GM10248 (cell line): ENCODE measurements around the gene CHST9.

ENCODE experiments used
- CTCF ChIA-PET: fragments of 300-600 bp; sonication (Branson Sonifier 250); formaldehyde crosslinking; extraction: SDS; loops from one replicate; lab custom pipeline; 2021; ENCODE audit warnings: antibody characterized with exemption; lab: Yijun Ruan, JAX
- POLR2A ChIA-PET: fragments of 350-650 bp; sonication (Branson Sonifier 250); formaldehyde crosslinking; extraction: SDS; loops from one replicate; lab custom pipeline; 2020; ENCODE audit warnings: antibody characterized with exemption; lab: Yijun Ruan, JAX
- DNase-seq: peaks from one replicate; pipeline ENCODE4 v3.0.0; 2012; ENCODE audit errors: extremely low spot score
- TF ChIP-seq, protein P1 (sequence below): IDR thresholded peaks from 2 replicates; pipeline ENCODE4 v1.5.1; 2012; ENCODE audit warnings: mild to moderate bottlenecking, low read depth; ENCODE audit errors: extremely low read depth, missing control alignments, control extremely low read depth

The CHST9 gene

DNA sequence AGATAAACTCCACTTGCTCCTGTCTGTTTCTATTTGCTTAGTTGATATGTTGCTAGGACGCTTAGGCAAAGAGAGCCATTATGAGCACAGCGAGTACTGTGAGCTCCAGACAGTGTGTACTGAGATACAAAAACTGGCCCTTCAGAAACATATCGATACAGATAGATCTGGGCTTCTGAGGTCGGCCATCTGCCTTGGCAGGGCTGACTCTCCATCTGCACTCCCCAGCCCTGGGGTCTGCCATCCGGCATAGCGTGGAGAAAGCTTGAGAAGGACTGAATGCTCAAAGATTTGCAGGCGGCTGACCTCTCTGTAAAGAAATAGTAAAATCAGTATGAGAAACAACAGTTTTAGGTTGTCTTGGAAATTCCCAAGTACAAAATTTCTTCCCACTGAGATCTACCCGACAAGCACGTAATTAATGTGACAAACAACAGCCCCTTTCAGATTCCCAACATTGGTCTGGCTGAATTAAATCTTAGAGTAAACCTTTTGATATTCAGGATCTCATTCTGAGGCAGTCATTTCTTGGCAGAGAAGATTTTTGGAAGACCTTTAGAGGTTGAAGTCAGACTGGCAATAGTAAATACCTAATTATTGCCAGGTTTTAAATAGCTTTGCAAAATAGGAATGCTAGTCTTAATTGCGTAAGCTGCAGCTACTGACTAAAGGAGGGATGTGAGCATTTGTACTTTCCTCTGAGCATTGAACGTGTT lies 127.4 kb downstream of the CHST9 start:
- ChIA-PET POLR2A (interaction anchor here (0.6 kb wide), 1 partner anchor 20 kb away, joined by 3 read pairs; no protein-coding TSS in a partner anchor), CTCF (interaction anchor here (1.5 kb wide), 1 partner anchor 10 kb away, joined by 5 read pairs; no protein-coding TSS in a partner anchor)
- TF ChIP-seq, protein P1, sequence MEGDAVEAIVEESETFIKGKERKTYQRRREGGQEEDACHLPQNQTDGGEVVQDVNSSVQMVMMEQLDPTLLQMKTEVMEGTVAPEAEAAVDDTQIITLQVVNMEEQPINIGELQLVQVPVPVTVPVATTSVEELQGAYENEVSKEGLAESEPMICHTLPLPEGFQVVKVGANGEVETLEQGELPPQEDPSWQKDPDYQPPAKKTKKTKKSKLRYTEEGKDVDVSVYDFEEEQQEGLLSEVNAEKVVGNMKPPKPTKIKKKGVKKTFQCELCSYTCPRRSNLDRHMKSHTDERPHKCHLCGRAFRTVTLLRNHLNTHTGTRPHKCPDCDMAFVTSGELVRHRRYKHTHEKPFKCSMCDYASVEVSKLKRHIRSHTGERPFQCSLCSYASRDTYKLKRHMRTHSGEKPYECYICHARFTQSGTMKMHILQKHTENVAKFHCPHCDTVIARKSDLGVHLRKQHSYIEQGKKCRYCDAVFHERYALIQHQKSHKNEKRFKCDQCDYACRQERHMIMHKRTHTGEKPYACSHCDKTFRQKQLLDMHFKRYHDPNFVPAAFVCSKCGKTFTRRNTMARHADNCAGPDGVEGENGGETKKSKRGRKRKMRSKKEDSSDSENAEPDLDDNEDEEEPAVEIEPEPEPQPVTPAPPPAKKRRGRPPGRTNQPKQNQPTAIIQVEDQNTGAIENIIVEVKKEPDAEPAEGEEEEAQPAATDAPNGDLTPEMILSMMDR = no peak
- no peak for DNase-seq

DNA sequence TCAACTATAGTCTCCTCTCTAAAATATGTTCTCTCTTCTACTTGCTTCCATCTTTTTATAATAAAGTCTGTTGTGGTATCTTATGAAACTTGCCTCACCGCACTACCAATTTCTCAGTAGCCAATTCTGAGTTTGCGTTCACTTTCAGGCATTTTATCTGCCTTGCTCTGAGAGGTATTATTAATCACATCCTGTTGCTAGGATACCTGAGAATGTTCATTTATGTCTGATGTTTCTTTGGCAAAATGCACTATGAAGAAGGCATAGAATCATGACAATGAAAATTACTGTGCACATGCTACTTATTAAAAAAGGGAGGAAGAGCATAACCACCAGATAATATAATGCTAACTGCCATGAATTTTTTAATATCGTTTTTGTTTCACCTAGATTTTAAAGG lies 130.2 kb downstream of the CHST9 start:
- CTCF ChIA-PET = no interaction called here
- POLR2A ChIA-PET = no interaction called here

DNA sequence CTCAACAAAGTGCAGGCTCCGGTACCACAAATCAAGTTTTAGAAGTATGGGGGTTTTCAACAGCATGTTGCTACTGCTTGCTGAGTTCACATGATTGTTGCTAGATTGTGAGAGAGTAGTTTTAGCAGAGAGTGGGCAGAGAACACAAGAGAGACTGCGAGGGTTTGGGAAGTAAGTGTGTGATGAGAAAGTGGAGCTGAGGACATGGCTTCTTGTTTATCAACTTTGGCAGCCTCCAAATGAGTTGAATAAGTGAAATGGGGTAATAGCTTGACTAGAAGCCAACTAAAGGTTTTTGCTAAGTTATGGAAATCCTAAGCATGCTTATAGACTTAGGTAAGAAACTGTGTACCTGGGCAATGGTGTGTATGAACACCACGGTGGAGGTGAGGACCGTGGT lies 135.1 kb downstream of the CHST9 start:
- TF ChIP-seq, protein P1 = no peak
- POLR2A ChIA-PET = no interaction called here
- DNase-seq = no peak
- CTCF ChIA-PET = no interaction called here

More for the DNA sequence above, 130.2 kb downstream of the CHST9 start:
- TF ChIP-seq, protein P1 = no peak
- DNase-seq = no peak

DNA sequence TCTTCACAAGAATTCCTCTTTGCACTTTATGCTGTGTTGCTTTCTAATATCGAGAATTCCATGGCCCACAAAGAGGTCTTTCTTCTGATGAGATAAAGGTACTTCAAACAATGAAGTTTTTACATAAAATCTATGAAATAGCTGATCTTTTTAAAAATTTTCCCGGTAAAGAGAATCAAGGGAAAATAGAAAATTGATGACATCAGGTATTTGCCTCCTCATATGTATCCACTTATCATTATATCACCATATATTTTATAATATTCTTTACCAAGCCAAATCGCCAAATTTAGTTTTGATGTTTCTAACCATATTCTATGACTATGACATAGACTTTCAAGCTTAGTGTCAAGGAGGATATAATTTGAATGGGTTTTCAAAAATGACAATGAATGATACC lies 139.8 kb downstream of the CHST9 start:
- POLR2A ChIA-PET = no interaction called here

DNA sequence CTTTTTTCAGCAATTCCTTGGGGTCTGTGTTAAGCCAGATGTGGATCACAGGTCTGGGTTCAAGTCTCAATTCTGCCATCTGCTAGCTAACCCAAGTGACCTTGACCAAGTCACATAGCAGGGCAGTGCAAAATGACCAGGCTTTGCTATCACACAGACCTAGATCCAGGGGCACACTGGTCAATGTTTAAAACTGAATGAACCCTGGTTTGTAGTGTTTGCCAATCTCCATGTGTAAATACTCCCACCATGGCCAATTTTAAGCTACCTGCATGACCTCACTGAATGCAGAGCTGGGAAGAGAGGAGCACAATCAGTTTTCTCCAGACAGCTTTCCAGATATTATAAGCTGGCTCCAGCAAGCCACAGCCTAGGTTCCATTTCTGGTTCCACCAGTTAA lies 142.9 kb downstream of the CHST9 start:
- TF ChIP-seq, protein P1 = no peak
- ChIA-PET CTCF (interaction anchor here (1.6 kb wide), 1 partner anchor 12 kb away, joined by 3 read pairs; no protein-coding TSS in a partner anchor), POLR2A (no interaction called here)
- DNase-seq = no peak

More for the DNA sequence above, 139.8 kb downstream of the CHST9 start:
- TF ChIP-seq, protein P1 = no peak
- CTCF ChIA-PET = no interaction called here
- no peak for DNase-seq

DNA sequence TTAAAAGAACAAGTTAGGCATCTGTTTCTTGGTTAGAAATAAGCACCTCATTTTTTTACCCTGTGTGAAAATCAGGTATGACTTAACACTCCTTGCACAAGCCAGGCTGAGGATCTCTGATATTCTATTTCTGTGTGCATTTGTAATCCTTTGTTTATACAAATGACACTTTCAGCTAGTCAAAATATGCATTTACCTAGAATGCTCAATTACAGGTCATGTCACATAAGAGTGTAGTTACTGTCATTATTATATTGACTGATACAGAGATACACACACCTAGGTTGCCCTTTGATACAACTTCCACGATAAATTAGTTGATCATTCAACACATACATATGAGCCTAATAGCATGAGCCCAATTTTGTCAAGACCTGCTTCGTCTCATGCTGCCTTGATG lies 144.3 kb downstream of the CHST9 start:
- TF ChIP-seq, protein P1 = no peak
- POLR2A ChIA-PET = no interaction called here
- no peak for DNase-seq
- CTCF ChIA-PET = interaction anchor here (0.9 kb wide), 1 partner anchor 13 kb away, joined by 3 read pairs; no protein-coding TSS in a partner anchor
